DOHH2 (cell line): ENCODE data around the gene FAM227A.
"Not testable (repeated sequence)": the region's sequence is repeated elsewhere in the genome, so short reads cannot be mapped to it uniquely, and the experiment has no call there.

Source experiments
- H3F3A ChIP-seq: fragments of 200-600 bp; sonication (generic), shearing (Covaris generic); 2 replicates; pipeline ENCODE4 v1.6.0; 2016; ENCODE audit warnings: antibody characterized with exemption, mild to moderate bottlenecking; ENCODE audit not compliant: control insufficient read depth, insufficient read depth
- H3K27ac ChIP-seq: fragments of 200-600 bp; sonication (generic); 2 replicates; pipeline ENCODE4 v1.5.1; 2014; ENCODE audit warnings: low read depth, mild to moderate bottlenecking, low read length, moderate library complexity
- H3K27me3 ChIP-seq: fragments of 200-600 bp; sonication (generic); 2 replicates; pipeline ENCODE4 v1.6.1; 2014; ENCODE audit warnings: mild to moderate bottlenecking, low read length, mixed read lengths; ENCODE audit not compliant: control insufficient read depth
- H3K36me3 ChIP-seq: fragments of 200-600 bp; sonication (generic); 2 replicates; pipeline ENCODE4 v1.6.1; 2014; ENCODE audit warnings: mild to moderate bottlenecking, low read length, moderate library complexity, mixed read lengths; ENCODE audit not compliant: control insufficient read depth
- H3K4me1 ChIP-seq: fragments of 200-600 bp; sonication (generic); 2 replicates; pipeline ENCODE4 v1.6.1; 2014; ENCODE audit warnings: mild to moderate bottlenecking, low read length, mixed read lengths; ENCODE audit not compliant: control insufficient read depth
- H3K4me2 ChIP-seq: fragments of 200-600 bp; sonication (generic); 2 replicates; pipeline ENCODE4 v1.6.0; 2014; ENCODE audit warnings: mild to moderate bottlenecking, low read length, moderate library complexity
- H3K4me3 ChIP-seq: fragments of 200-600 bp; sonication (generic); 2 replicates; pipeline ENCODE4 v1.5.1; 2014; ENCODE audit warnings: mild to moderate bottlenecking, low read length, mixed read lengths
- H3K79me2 ChIP-seq: fragments of 200-600 bp; sonication (generic); 2 replicates; pipeline ENCODE4 v1.6.1; 2014; ENCODE audit warnings: mild to moderate bottlenecking, low read length, mixed read lengths; ENCODE audit not compliant: control insufficient read depth
- H3K9me2 ChIP-seq: fragments of 200-600 bp; sonication (generic); replicated peaks from 2 replicates; pipeline ENCODE4 v1.6.1; 2014; ENCODE audit warnings: mild to moderate bottlenecking, low read length, mixed read lengths; ENCODE audit not compliant: control insufficient read depth
- H3K9me3 ChIP-seq: fragments of 200-600 bp; sonication (generic); 2 replicates; pipeline ENCODE4 v1.6.1; 2014; ENCODE audit warnings: antibody characterized with exemption, low read length, mixed read lengths; ENCODE audit not compliant: control insufficient read depth, insufficient read depth
- H4K20me1 ChIP-seq: fragments of 200-600 bp; sonication (generic); 2 replicates; pipeline ENCODE4 v1.6.0; 2014; ENCODE audit warnings: low read depth, mild to moderate bottlenecking, antibody characterized with exemption, low read length, moderate library complexity; ENCODE audit not compliant: control insufficient read depth, insufficient read depth
- EZH2phosphoT487 ChIP-seq: fragments of 200-600 bp; sonication (generic); IDR thresholded peaks from 2 replicates; pipeline ENCODE4 v1.6.1; 2017; ENCODE audit warnings: borderline replicate concordance, mild to moderate bottlenecking, antibody characterized with exemption, low read length, moderate library complexity, mixed read lengths
- TF ChIP-seq, protein P1 (sequence below): fragments of 200-600 bp; sonication (generic); IDR thresholded peaks from one replicate; pipeline ENCODE4 v1.5.1; 2014; ENCODE audit warnings: antibody characterized with exemption, mild to moderate bottlenecking, low read depth, low read length; ENCODE audit not compliant: poor library complexity, severe bottlenecking

FAM227A gene

DNA sequence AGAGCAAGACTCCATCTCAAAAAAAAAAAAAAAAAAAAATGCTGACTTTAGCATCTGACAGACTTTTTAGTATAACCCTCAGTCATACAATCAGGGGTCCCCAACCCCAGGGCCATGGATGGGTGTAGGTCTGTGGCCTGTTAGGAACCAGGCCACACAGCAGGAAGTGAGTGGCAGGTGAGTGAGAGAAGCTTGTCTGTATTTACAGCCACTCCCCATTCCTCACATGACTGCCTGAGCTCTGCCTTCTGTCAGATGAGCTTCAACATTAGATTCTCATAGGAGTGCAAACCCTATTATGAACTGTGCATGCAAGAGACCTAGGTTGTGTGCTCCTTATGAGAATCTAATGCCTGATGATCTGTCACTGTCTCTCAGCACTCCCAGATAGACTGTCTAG, 3.3 kb downstream of the FAM227A start:
- peaks cover 7% of the 10 kb centered on the region for H3K79me2 ChIP-seq
- H3K9me2 ChIP-seq, result no peaks in the 10 kb centered on the region
- H3K36me3 ChIP-seq, result no peaks in the 10 kb centered on the region
- H3K4me1 ChIP-seq, result peaks cover 13% of the 10 kb centered on the region
- no peak overlapping the region for H3K27ac ChIP-seq
- H3K4me3 ChIP-seq, result no peak overlapping the region
- no peaks in the 10 kb centered on the region for H4K20me1 ChIP-seq
- no peak for TF ChIP-seq EZH2phosphoT487
- TF ChIP-seq, protein P1, sequence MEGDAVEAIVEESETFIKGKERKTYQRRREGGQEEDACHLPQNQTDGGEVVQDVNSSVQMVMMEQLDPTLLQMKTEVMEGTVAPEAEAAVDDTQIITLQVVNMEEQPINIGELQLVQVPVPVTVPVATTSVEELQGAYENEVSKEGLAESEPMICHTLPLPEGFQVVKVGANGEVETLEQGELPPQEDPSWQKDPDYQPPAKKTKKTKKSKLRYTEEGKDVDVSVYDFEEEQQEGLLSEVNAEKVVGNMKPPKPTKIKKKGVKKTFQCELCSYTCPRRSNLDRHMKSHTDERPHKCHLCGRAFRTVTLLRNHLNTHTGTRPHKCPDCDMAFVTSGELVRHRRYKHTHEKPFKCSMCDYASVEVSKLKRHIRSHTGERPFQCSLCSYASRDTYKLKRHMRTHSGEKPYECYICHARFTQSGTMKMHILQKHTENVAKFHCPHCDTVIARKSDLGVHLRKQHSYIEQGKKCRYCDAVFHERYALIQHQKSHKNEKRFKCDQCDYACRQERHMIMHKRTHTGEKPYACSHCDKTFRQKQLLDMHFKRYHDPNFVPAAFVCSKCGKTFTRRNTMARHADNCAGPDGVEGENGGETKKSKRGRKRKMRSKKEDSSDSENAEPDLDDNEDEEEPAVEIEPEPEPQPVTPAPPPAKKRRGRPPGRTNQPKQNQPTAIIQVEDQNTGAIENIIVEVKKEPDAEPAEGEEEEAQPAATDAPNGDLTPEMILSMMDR, result no peak
- H3K4me2 ChIP-seq, result no peak overlapping the region
- H3K27me3 ChIP-seq, result no peaks in the 10 kb centered on the region
- H3K9me3 ChIP-seq, result no peaks in the 10 kb centered on the region
- H3F3A ChIP-seq, result no peaks in the 10 kb centered on the region

DNA sequence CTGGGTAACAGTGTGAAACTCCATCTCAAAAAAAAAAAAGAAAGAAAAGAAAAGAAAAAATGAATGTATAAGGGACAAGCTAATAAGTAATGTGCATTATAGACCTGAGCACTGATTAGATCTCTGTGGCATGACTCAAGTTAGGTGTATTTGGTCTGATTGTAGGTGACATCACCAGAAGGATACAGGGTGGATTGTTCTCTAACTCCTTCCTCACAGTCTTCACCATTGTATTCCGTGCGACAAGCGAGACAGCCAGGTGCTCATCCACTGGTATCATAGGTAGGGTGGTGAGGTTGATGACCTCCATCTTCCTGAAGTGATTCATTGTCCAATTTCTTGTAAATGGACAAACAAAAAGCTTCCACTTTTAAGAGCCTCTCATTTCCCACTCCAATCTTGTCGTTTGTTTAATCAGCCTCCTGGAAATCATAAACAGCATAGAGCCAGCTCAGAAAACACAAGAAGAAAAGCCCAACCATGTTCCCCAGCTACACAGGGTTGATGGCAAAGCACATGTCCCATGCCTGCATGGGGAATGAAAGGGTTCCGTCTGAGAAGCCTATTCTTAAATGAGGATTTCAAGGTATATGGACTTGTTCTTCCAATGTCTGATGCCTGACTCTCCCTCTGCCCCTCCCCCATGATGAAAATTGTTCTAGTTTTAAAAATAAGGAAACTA, 6.2 kb downstream of the FAM227A start:
- H3K4me1 ChIP-seq, result peaks cover 3% of the 10 kb centered on the region; the same call in 1 of the 2 replicates
- TF ChIP-seq, protein P1, result no peak
- no peak for TF ChIP-seq EZH2phosphoT487
- H3K36me3 ChIP-seq, result no peaks in the 10 kb centered on the region
- no peaks in the 10 kb centered on the region for H4K20me1 ChIP-seq
- H3K4me3 ChIP-seq, result no peak overlapping the region
- no peaks in the 10 kb centered on the region for H3F3A ChIP-seq
- no peaks in the 10 kb centered on the region for H3K79me2 ChIP-seq
- no peak overlapping the region for H3K4me2 ChIP-seq
- H3K27me3 ChIP-seq, result no peaks in the 10 kb centered on the region
- H3K9me2 ChIP-seq, result no peaks in the 10 kb centered on the region
- H3K27ac ChIP-seq, result no peak overlapping the region
- H3K9me3 ChIP-seq, result no peaks in the 10 kb centered on the region

DNA sequence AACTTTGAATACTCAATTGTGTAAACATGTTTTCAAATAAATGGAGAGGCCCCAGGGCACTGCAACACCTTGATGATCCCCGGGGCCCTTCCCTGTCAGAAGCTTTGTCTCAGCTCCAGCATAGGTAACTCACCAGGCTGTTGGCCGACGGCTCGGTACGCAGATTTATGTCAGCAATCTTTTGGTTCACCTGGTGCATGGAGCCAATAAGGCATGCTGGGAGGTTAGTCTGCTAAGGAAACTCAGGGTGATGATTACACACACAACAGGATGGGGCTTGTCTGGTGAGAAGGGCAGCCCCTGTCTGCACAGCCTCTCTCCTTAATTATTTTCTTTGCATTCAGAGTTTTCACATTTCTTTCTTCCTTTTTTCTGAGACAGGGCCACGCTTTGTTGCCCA, 10.8 kb downstream of the FAM227A start:
- no peaks in the 10 kb centered on the region for H3K27me3 ChIP-seq
- H3K27ac ChIP-seq, result no peak overlapping the region
- TF ChIP-seq, protein P1, result no peak
- no peak for TF ChIP-seq EZH2phosphoT487
- H3K4me2 ChIP-seq, result no peak overlapping the region
- H3K4me1 ChIP-seq, result no peaks in the 10 kb centered on the region
- no peaks in the 10 kb centered on the region for H4K20me1 ChIP-seq
- no peaks in the 10 kb centered on the region for H3F3A ChIP-seq
- no peaks in the 10 kb centered on the region for H3K9me2 ChIP-seq
- H3K9me3 ChIP-seq, result no peaks in the 10 kb centered on the region
- H3K4me3 ChIP-seq, result no peak overlapping the region
- no peaks in the 10 kb centered on the region for H3K79me2 ChIP-seq
- H3K36me3 ChIP-seq, result no peaks in the 10 kb centered on the region

DNA sequence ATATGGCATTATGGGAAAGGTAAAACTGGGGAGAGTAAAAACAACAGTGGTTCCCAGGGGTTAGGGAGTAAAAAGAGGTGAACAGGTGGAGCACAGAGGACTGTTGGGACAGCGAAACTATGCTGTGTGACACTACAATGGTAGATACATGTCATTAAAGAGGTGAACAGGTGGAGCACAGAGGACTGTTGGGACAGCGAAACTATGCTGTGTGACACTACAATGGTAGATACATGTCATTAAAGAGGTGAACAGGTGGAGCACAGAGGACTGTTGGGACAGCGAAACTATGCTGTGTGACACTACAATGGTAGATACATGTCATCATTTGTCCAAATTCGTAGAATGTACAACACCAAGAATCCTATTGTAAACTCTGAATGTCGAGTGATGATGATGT, 11.9 kb downstream of the FAM227A start:
- not testable (repeated sequence) for H3K9me2 ChIP-seq, H3K79me2 ChIP-seq, H3F3A ChIP-seq, H3K9me3 ChIP-seq, H3K27ac ChIP-seq, H3K4me1 ChIP-seq, H3K27me3 ChIP-seq, H3K4me2 ChIP-seq, H3K4me3 ChIP-seq, H3K36me3 ChIP-seq, H4K20me1 ChIP-seq
